Psoas muscle (tissue), 8 donors: ENCODE measurements around the gene PNN. TPM values are rescaled to one million over a fixed set of nuclear protein-coding genes. Genes with fewer than 3 reads are reported as not detected.

ENCODE experiments used
- ATAC-seq, 4 donors: fragments of 200-7000 bp; cut with Tn5 transposase; one replicate each; pipeline ENCODE4 v1.9.1; 2020; ENCODE audit warnings: moderate library complexity in 3 of 4, mild to moderate bottlenecking in 2 of 4
- DNase-seq, 2 donors: peaks; one replicate each; pipeline ENCODE4 v3.0.0-alpha.2; 2020
- H3K27ac ChIP-seq: fragments of 200-600 bp; one replicate; pipeline ENCODE4 v1.8.0; 2022
- H3K27me3 ChIP-seq, 3 donors: fragments of 200-600 bp in 1 of 3; one replicate each; pipeline versions ENCODE4 v1.6.1 to v1.8.0; 2013 to 2022; ENCODE audit warnings: low read length in 2 of 3, mild to moderate bottlenecking in 2 of 3, moderate library complexity in 1 of 3; ENCODE audit not compliant: insufficient read depth in 3 of 3
- H3K36me3 ChIP-seq, 2 donors: fragments of 200-600 bp in 1 of 2; one replicate each; pipeline versions ENCODE4 v1.6.1 to v1.8.0; 2013 to 2022; ENCODE audit warnings: low read depth in 1 of 2, mild to moderate bottlenecking in 1 of 2, moderate library complexity in 1 of 2; ENCODE audit not compliant: insufficient read depth in 1 of 2
- H3K4me1 ChIP-seq: fragments of 200-600 bp; one replicate; pipeline ENCODE4 v1.8.0; 2022
- H3K4me3 ChIP-seq: fragments of 200-600 bp; one replicate; pipeline ENCODE4 v1.8.0; 2022; ENCODE audit warnings: mild to moderate bottlenecking
- H3K9me3 ChIP-seq: fragments of 200-600 bp; one replicate; pipeline ENCODE4 v1.8.0; 2022
- CTCF ChIP-seq: fragments of 200-600 bp; IDR thresholded peaks from one replicate; pipeline ENCODE4 v1.8.0; 2022; ENCODE audit warnings: antibody characterized with exemption
- WGBS, 3 donors: extraction: QIAGEN DNeasy Blood & Tissue Kit; methylation state at CpG; one replicate each; pipeline versions ENCODE4 v1.1.6 to v1.1.7; 2013; 5-methylcytosine and 5-hydroxymethylcytosine counted together
- intact Hi-C, 2 donors: fragments of 100-400 bp; cut with DNase I; formaldehyde crosslinking; loops; one replicate each; pipeline versions ENCODE4 v1.11.0 to v1.14.2; 2022
- polyA plus RNA-seq, 3 donors: library from polyadenylated mRNA; stranded (reverse); fragments of 200-250 nt; gene quantifications; one replicate each; pipeline ENCODE4 v1.2.3, GENCODE V29; 2013
- total RNA-seq, 4 donors: library from RNA; stranded (reverse); fragmentation: NEBNext Ultra II Directional in 2 of 4; extraction: Animal tissue kit (Norgen Biotek cat#: 25700) in 2 of 4; gene quantifications; one replicate each; pipeline versions ENCODE4 v1.2.1 to v1.2.4, GENCODE V29; 2021 to 2023
- donor health status: healthy with polysubstance abuse.
- donor health status: DM: no; HTN: no; CAD: no; lungs with moderate emphysema.
- donor health status: Bipolar disorder and iron deficiency.
- donor health status: healthy.
- donor health status: DM: yes; HTN: yes; CAD: no.
- donor health status: DM: no; HTN: no; CAD: no.
- donor health status: DM: no; HTN: no; CAD: no.
- donor health status: DM: yes; HTN: yes; CAD: no.

Gene PNN
- total and polyA plus RNA-seq, 7 donors = 17.0 to 33.1 (median 27.6) TPM

- no peaks in the 10 kb centered on the region for H3K4me1 ChIP-seq
- H3K4me3 ChIP-seq = no peak overlapping the region
- ATAC-seq = no peak
- WGBS, 3 donors = 88% methylated on average over 15 of the region's 15 CpGs
- DNase-seq = no peak
- H3K36me3 ChIP-seq = no peaks in the 10 kb centered on the region
- no peak overlapping the region for H3K27ac ChIP-seq
- no peaks in the 10 kb centered on the region for H3K27me3 ChIP-seq
- no peaks in the 10 kb centered on the region for H3K9me3 ChIP-seq
- TF ChIP-seq CTCF = no peak
- intact Hi-C loops = no loop called here
Observed at GRCh38 chr14:39211109-39211741, 36.2 kb downstream of the PNN start.

DNA sequence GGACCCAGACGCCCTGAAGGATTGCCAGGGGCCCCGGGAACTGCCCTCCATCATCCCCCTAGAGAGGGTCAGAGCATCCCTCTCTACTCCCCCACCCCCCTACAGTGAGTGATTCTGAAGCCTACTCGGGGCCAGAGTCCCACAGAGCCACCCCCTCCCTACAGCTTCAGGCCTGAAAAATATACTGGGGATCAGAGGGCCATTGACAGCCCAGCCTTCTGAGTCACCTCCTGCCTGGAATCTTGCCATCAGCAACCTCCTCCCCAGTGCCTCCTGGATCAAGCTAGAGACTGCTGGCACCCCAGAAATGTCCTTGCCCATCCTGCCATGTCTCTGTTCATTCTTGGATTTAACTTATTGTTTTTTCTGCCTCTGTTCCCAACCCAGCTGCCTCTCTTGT, 37.0 kb downstream of the PNN start:
- WGBS, 3 donors = 65 to 82% (median 71%) methylated on average over 3 of the region's 3 CpGs
- no peak for TF ChIP-seq CTCF
- DNase-seq (no peak), ATAC-seq (no peak)
- intact Hi-C loops = no loop called here
- H3K27ac ChIP-seq = no peak overlapping the region
- no peaks in the 10 kb centered on the region for H3K36me3 ChIP-seq
- no peak overlapping the region for H3K4me3 ChIP-seq
- no peaks in the 10 kb centered on the region for H3K4me1 ChIP-seq
- no peaks in the 10 kb centered on the region for H3K9me3 ChIP-seq
- H3K27me3 ChIP-seq = no peaks in the 10 kb centered on the region

GRCh38 chr14:39212693-39213092, 37.6 kb downstream of the PNN start:
- DNase-seq = no peak
- ATAC-seq = no peak
- no peaks in the 10 kb centered on the region for H3K36me3 ChIP-seq
- H3K9me3 ChIP-seq = no peaks in the 10 kb centered on the region
- intact Hi-C loops = no loop called here
- WGBS, 3 donors = 86 to 96% (median 95%) methylated on average over 1 of the region's 1 CpG
- no peaks in the 10 kb centered on the region for H3K27me3 ChIP-seq
- H3K4me3 ChIP-seq = no peak overlapping the region
- no peaks in the 10 kb centered on the region for H3K4me1 ChIP-seq
- no peak for TF ChIP-seq CTCF
- no peak overlapping the region for H3K27ac ChIP-seq

DNA sequence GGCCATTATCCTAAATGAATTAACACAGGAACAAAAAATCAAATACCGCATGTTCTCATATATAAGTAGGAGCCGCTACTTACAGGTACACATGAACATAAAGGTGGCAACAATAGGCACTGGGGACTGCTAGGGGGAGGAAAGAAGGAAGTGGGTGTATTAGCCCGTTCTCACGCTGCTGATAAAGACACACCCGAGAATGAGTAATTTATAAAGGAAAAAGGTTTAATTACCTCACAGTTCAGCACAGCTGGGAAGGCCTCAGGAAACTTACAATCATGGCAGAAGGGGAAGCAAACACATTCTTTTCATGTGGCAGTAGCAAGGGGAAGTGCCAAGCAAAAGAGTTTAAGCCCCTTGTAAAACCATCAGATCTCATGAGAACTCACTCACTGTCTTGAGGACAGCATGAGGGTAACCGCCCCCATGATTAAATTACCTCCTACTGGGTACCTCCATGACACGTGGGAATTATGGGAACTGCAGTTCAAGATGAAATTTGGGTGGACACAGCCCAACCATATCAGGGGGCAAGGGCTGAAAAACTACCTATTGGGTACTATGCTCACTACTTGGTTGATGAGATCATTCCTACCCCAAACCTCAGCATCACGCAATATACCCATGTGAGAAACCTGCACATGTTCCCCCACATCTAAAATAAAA, 42.3 kb downstream of the PNN start:
- Histone ChIP-seq H3K4me1 (no peaks in the 10 kb centered on the region), H3K36me3 (no peaks in the 10 kb centered on the region), H3K9me3 (no peaks in the 10 kb centered on the region), H3K27ac (no peak overlapping the region), H3K4me3 (no peak overlapping the region), H3K27me3 (no peaks in the 10 kb centered on the region)
- intact Hi-C loops = no loop called here
- TF ChIP-seq CTCF = no peak
- no peak for ATAC-seq
- no peak for DNase-seq
- WGBS, 3 donors = 74 to 80% (median 76%) methylated on average over 8 of the region's 8 CpGs
